ENCODE data around the gene GDF9.

The GDF9 gene

GRCh38 chr5:132866342-132867045, at the start of gene GDF9, which contains the start of gene UQCRQ:
Gene GDF9, minus strand, starts transcription at chr5:132866469. Its CDS starts 1,936 bp downstream, at chr5:132864533.
Gene UQCRQ, plus strand, starts transcription at chr5:132866642. Its CDS starts 240 bp downstream, at chr5:132866882.
- peak; percentile 85 for DNase-seq

- no peak for DNase-seq
Measured at GRCh38 chr5:132915681-132916080, 49.4 kb upstream of the GDF9 start.

- DNase-seq, result no peak
Measured at GRCh38 chr5:132909702-132910101, 43.4 kb upstream of the GDF9 start.

- no peak for DNase-seq
Measured at GRCh38 chr5:132907161-132907560, 40.9 kb upstream of the GDF9 start.

- no peak for DNase-seq
Measured at GRCh38 chr5:132905938-132906337, 39.7 kb upstream of the GDF9 start.

GRCh38 chr5:132901730-132902129, 35.5 kb upstream of the GDF9 start:
- DNase-seq, result no peak

GRCh38 chr5:132901036-132901435, 34.8 kb upstream of the GDF9 start:
- DNase-seq, result no peak

- DNase-seq, result no peak
Measured at GRCh38 chr5:132898094-132898493, 31.8 kb upstream of the GDF9 start.

GRCh38 chr5:132896685-132897084, 30.4 kb upstream of the GDF9 start:
- no peak for DNase-seq

GRCh38 chr5:132895719-132896305, 29.5 kb upstream of the GDF9 start:
- DNase-seq, result no peak

- DNase-seq, result no peak
Measured at GRCh38 chr5:132890817-132891216, 24.5 kb upstream of the GDF9 start.

- no peak for DNase-seq
Measured at GRCh38 chr5:132889501-132889900, 23.2 kb upstream of the GDF9 start.

- no peak for DNase-seq
Measured at GRCh38 chr5:132887283-132887682, 21.0 kb upstream of the GDF9 start.

GRCh38 chr5:132886064-132886823, 20.0 kb upstream of the GDF9 start:
- DNase-seq, result no peak

GRCh38 chr5:132884548-132884947, 18.3 kb upstream of the GDF9 start:
- no peak for DNase-seq

GRCh38 chr5:132883261-132883834, 17.1 kb upstream of the GDF9 start:
- no peak for DNase-seq

GRCh38 chr5:132877938-132878337, 11.7 kb upstream of the GDF9 start:
- no peak for DNase-seq

- DNase-seq, result no peak
Measured at GRCh38 chr5:132877466-132877865, 11.2 kb upstream of the GDF9 start.

- DNase-seq, result no peak
Measured at GRCh38 chr5:132876020-132876759, 9.9 kb upstream of the GDF9 start.

- no peak for DNase-seq
Measured at GRCh38 chr5:132873930-132874271, 7.6 kb upstream of the GDF9 start.

GRCh38 chr5:132873119-132873929, 7.1 kb upstream of the GDF9 start, which contains the start of gene LEAP2:
Gene LEAP2, plus strand, starts transcription at chr5:132873668. Its CDS starts 27 bp downstream, at chr5:132873695.
- DNase-seq, result no peak

- DNase-seq, result no peak
Measured at GRCh38 chr5:132872788-132873118, 6.5 kb upstream of the GDF9 start.

Measured in activated T-cell treated with anti-CD3 and anti-CD28 coated beads, Interleukin-2, amount 50 U/mL, for 1 hour (primary cell).